ENCODE results near the gene SLC25A6.
"Not testable (repeated sequence)": the region's sequence is repeated elsewhere in the genome, so short reads cannot be mapped to it uniquely, and the experiment has no call there.

Gene SLC25A6

DNA sequence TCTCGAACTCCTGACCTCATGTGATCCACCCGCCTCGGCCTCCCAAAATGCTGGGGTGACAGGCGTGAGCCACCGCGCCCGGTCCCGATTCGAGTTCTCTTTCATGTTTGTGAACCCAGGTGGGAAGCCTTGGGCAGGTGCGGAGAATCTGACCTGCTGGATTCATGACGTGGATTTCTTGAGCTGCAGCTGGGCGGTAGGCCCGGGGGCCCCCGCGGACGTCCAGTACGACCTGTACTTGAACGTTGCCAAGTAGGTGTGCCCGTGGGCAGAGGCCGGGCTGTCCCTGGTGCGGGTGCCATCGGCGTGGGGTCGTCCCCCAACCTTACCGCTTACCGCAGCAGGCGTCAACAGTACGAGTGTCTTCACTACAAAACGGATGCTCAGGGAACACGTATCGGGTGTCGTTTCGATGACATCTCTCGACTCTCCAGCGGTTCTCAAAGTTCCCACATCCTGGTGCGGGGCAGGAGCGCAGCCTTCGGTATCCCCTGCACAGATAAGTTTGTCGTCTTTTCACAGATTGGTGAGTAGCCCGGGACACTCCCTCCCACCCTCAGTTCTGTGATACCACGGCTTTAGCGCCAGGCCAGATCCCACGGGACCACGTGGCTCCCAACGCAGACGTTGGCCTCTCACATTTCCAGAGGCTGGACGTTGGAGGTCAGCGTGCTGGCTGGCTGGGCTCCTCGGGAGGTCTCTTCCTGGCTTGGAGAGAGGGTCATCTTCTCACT lies 39.8 kb downstream of the SLC25A6 start:
- no peak for DNase-seq

DNA sequence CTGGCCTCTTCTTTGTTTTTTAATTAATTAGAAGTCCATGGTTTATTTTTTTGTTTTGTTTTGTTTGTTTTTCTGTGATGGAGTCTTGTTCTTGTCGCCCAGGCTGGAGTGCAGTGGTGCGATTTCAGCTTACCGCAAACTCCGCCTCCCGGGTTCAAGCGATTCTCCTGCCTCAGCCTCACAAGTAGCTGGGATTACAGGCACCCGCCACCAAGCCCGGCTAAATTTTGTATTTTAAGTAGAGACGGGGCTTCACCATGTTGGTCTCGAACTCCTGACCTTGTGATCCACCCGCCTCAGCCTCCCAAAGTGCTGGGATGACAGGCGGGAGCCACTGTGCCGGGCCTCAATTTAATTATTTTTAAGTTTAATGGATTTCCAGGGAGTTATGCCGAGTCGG lies 42.3 kb downstream of the SLC25A6 start:
- DNase-seq: not testable (repeated sequence)

DNA sequence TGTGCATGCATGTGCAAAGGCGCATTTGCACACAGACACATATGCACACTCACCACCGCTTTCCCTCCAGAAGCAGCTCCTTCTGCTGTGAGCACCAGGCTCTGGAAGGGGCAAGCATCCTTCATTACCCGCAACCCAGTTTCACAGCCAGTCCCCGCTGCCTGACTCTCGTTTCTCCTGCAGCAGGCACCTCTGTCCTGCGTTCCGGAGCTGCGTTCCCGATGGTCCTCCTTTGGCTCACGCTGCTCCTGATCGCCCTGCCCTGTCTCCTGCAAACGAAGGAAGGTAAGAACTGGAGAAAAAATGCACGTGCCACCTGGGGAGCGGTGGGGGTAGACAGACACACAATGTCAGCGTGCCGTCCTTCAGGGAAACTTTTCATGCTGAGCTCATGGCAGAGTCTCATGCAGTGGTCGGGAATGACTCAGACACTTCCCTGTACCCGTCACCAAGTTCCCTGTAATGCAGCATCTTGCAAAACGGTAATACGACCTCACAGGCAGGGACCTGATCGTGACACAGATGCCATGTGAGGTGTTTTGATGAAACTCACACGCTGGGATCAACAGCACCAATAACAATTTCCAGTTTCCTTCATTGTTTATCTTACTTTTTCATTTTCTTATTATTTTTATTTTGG lies 50.2 kb downstream of the SLC25A6 start:
- no peak for DNase-seq

DNA sequence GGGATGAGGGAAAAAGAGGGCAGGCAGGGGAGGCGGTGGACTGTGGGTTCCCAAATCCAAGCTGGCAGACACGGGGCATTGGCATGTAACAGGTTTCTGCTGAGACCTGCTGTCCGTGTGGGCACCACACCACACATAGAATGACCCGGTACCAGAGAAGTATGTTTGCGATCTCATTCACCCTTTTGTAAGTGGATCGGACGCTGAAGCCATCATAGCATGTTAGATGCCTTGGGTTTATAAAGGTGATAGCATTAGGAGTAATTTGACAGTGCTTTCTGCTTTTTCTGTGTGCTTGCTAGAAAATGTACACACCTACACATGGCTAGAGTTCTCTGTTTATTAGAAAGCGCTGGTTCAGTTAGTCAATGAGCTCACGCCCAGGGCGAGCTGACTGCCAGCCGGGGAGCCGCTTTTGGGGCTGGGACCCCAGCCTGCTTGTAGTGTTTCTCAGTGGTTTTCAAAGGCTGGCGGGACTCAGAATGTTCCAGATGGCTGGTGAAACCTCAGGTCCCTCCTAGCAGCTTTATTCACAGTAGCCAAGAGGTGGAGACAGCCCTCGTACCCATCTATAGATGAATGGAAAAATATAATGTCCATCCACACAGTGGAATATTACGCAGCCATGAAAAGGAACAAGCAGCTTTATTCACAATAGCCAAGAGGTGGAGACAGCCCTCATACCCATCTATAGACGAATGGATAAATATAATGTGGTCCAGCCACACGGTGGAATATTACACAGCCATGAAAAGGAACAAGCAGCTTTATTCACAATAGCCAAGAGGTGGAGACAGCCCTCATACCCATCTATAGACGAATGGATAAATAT lies 54.7 kb downstream of the SLC25A6 start:
- no peak for DNase-seq

DNA sequence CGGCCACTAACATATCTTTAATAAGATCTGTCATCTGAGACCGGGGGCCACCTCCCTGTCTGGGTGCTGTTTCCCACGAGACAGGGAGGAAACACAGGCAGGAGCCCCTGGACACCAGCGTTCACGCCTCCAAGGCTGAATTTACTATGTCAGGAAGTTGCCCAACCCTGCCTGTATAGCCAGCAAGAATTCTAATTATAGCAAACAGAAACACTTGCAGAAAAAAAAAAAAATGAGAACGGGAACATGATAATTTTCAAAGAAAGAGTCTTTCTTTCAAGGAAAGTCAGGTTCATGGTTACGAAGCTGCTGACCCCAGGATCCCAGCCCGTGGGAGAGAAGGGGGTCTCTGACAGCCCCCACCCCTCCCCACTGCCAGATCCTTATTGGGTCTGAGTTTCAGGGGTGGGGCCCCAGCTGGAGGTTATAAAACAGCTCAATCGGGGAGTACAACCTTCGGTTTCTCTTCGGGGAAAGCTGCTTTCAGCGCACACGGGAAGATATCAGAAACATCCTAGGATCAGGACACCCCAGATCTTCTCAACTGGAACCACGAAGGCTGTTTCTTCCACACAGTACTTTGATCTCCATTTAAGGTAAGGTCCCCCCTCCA lies 55.5 kb downstream of the SLC25A6 start, which contains the start of gene IL3RA:
Gene IL3RA, plus strand, starts transcription at position 455 of the 613 bp plus-strand sequence. CDS start 4,981 bp downstream, outside the sequence.
- no peak for DNase-seq
